Upper lobe of right lung (tissue), 1 donor: ENCODE results near the gene FSHR. TPM values are rescaled to one million over a fixed set of nuclear protein-coding genes. Genes with fewer than 3 reads are reported as not detected.

ENCODE experiments used
- ATAC-seq: fragments of 200-7000 bp; cut with Tn5 transposase; one replicate; pipeline ENCODE4 v1.9.1; 2020; ENCODE audit warnings: mild to moderate bottlenecking, moderate library complexity
- DNase-seq: peaks from one replicate; pipeline ENCODE4 v3.0.0-alpha.2; 2020
- H3K27ac ChIP-seq: fragments of 200-600 bp; one replicate; pipeline ENCODE4 v1.8.0; 2022
- H3K27me3 ChIP-seq: fragments of 200-600 bp; one replicate; pipeline ENCODE4 v1.8.0; 2022; ENCODE audit warnings: mild to moderate bottlenecking
- H3K36me3 ChIP-seq: fragments of 200-600 bp; one replicate; pipeline ENCODE4 v1.8.0; 2022
- H3K4me1 ChIP-seq: fragments of 200-600 bp; one replicate; pipeline ENCODE4 v1.8.0; 2022
- H3K4me3 ChIP-seq: fragments of 200-600 bp; one replicate; pipeline ENCODE4 v1.8.0; 2022; ENCODE audit warnings: mild to moderate bottlenecking
- H3K9me3 ChIP-seq: fragments of 200-600 bp; one replicate; pipeline ENCODE4 v1.8.0; 2022
- intact Hi-C: fragments of 100-400 bp; cut with DNase I; formaldehyde crosslinking; loops from one replicate; pipeline ENCODE4 v1.11.0; 2022
- total RNA-seq: library from RNA; stranded (reverse); fragmentation: NEBNext Ultra II Directional; extraction: Animal tissue kit (Norgen Biotek cat#: 25700); gene quantifications from one replicate; pipeline ENCODE4 v1.2.1, GENCODE V29; 2021
- TF ChIP-seq, protein P1 (sequence below): fragments of 200-600 bp; IDR thresholded peaks from one replicate; pipeline ENCODE4 v1.8.0; 2022; ENCODE audit warnings: antibody characterized with exemption
- donor health status: DM: no; HTN: yes; CAD: no; lungs with severe emphysema.

Gene FSHR
- total RNA-seq, 1 donor from 2014 or later = not detected

GRCh38 chr2:49165662-49166061 is 11.3 kb upstream of the FSHR start:
- Histone ChIP-seq H3K36me3 (no peaks in the 10 kb centered on the region), H3K27me3 (no peaks in the 10 kb centered on the region), H3K4me1 (no peaks in the 10 kb centered on the region), H3K9me3 (no peaks in the 10 kb centered on the region), H3K4me3 (no peak overlapping the region), H3K27ac (no peak overlapping the region)
- ATAC-seq = no peak
- TF ChIP-seq, protein P1, sequence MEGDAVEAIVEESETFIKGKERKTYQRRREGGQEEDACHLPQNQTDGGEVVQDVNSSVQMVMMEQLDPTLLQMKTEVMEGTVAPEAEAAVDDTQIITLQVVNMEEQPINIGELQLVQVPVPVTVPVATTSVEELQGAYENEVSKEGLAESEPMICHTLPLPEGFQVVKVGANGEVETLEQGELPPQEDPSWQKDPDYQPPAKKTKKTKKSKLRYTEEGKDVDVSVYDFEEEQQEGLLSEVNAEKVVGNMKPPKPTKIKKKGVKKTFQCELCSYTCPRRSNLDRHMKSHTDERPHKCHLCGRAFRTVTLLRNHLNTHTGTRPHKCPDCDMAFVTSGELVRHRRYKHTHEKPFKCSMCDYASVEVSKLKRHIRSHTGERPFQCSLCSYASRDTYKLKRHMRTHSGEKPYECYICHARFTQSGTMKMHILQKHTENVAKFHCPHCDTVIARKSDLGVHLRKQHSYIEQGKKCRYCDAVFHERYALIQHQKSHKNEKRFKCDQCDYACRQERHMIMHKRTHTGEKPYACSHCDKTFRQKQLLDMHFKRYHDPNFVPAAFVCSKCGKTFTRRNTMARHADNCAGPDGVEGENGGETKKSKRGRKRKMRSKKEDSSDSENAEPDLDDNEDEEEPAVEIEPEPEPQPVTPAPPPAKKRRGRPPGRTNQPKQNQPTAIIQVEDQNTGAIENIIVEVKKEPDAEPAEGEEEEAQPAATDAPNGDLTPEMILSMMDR = no peak
- intact Hi-C loops = no loop called here
- no peak for DNase-seq

GRCh38 chr2:49164729-49165128 is 10.4 kb upstream of the FSHR start:
- TF ChIP-seq, protein P1 = no peak
- intact Hi-C loops = no loop called here
- H3K9me3 ChIP-seq = no peaks in the 10 kb centered on the region
- no peaks in the 10 kb centered on the region for H3K27me3 ChIP-seq
- no peak overlapping the region for H3K27ac ChIP-seq
- H3K36me3 ChIP-seq = no peaks in the 10 kb centered on the region
- no peak overlapping the region for H3K4me3 ChIP-seq
- DNase-seq = no peak
- no peak for ATAC-seq
- no peaks in the 10 kb centered on the region for H3K4me1 ChIP-seq

DNA sequence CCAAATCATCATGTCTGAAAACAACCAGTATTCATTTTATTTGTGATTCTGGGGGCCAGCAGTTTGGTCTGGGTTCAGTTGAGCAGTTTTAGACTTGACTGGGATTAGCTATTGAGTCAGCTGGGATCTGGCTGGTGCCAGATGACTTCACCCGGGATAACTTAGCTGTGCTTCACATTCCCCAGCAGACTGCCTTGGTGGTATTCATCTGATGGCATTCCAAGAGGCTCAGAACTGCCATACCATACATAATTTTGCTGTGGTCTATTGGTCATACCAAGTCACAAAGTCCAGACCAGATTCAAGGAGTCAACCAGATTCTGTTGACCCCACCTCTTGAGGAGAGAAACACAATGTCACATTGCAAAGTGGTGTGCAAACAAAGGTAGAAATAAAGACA is 7.8 kb upstream of the FSHR start:
- TF ChIP-seq, protein P1 = no peak
- no peaks in the 10 kb centered on the region for H3K4me1 ChIP-seq
- ATAC-seq (no peak), DNase-seq (no peak)
- no peaks in the 10 kb centered on the region for H3K27me3 ChIP-seq
- no peak overlapping the region for H3K27ac ChIP-seq
- no peak overlapping the region for H3K4me3 ChIP-seq
- H3K36me3 ChIP-seq = no peaks in the 10 kb centered on the region
- no peaks in the 10 kb centered on the region for H3K9me3 ChIP-seq
- intact Hi-C loops = no loop called here

GRCh38 chr2:49154891-49155290 is 576 bp upstream of the FSHR start:
- H3K4me1 ChIP-seq = no peaks in the 10 kb centered on the region
- intact Hi-C loops = no loop called here
- no peaks in the 10 kb centered on the region for H3K9me3 ChIP-seq
- ATAC-seq = no peak
- no peak overlapping the region for H3K27ac ChIP-seq
- H3K4me3 ChIP-seq = no peak overlapping the region
- DNase-seq = no peak
- H3K27me3 ChIP-seq = no peaks in the 10 kb centered on the region
- TF ChIP-seq, protein P1 = no peak
- H3K36me3 ChIP-seq = no peaks in the 10 kb centered on the region

DNA sequence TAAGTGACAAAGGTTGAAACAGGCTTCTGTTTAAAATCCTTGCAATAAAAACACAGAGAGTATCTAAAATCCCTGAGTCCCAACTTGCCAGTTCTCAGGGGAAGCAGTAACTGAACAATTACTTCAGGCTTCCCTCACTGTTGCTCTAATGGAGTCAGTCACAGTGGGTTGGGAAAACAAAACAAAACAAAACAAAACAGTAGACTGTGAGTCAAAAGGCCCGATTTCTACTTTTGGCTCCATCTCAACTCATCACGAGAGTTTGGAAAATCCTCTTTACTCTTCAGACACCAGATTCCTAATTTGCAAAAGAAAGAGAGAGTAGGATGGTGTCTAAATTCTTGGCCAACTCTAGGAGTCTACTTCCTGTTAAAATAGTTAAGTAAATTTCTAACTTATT is 1.1 kb downstream of the FSHR start:
- Histone ChIP-seq H3K9me3 (no peaks in the 10 kb centered on the region), H3K4me3 (no peak overlapping the region), H3K27ac (no peak overlapping the region), H3K27me3 (no peaks in the 10 kb centered on the region), H3K4me1 (no peaks in the 10 kb centered on the region), H3K36me3 (no peaks in the 10 kb centered on the region)
- TF ChIP-seq, protein P1 = no peak
- intact Hi-C loops = no loop called here
- ATAC-seq = no peak
- DNase-seq = no peak

DNA sequence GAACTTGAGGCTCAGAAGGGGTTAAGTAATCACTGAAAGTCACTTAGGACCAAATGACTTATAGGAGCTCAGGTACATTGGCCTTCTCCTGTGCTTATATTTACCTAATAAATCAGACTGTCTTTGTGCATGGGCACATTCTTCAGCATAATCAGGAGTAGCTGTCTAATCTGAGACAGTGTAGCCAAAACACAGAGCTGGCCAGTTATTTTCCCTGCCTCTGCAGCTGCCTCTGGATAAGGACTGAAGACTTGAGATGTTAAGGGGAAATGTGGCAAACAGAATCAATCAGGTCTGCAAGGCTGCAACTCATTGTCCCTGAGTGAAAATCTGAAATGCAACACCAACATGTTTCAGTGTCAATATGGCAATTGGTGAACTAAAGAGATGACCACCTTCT is 1.5 kb downstream of the FSHR start:
- DNase-seq (no peak), ATAC-seq (no peak)
- no peak overlapping the region for H3K27ac ChIP-seq
- H3K4me3 ChIP-seq = no peak overlapping the region
- no peaks in the 10 kb centered on the region for H3K36me3 ChIP-seq
- no peaks in the 10 kb centered on the region for H3K4me1 ChIP-seq
- intact Hi-C loops = no loop called here
- H3K9me3 ChIP-seq = no peaks in the 10 kb centered on the region
- TF ChIP-seq, protein P1 = no peak
- no peaks in the 10 kb centered on the region for H3K27me3 ChIP-seq
